ENCODE measurements around the gene OR5L2. TPM values are rescaled to one million over a fixed set of nuclear protein-coding genes. Genes with fewer than 3 reads are reported as not detected.

OR5L2 gene
- total RNA-seq, 1 experiment from 2014 or later: not detected

DNA sequence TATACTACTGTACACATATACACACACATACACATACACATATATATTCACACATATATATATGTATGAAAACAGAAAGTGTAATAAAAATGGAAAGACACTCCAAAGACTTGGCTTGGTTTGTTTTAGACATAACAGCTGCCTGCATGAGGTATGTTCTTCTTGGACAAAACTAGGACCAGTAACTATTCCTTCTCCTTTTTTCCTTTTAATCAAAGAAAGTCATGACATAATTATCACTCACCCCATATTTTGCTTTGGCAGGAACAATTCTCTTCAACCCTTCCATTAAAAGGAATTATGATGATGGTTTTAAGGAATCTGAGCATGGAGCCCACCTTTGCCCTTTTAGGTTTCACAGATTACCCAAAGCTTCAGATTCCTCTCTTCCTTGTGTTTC is 31.8 kb upstream of the OR5L2 start, which contains the start of gene OR5D14:
OR5D14 (plus strand) TSS at position 301 of the 400 bp plus-strand sequence; CDS start at position 301, 0 bp downstream.
- no TSS peak for BruUV-seq (replicated peaks)
- TF ChIP-seq ZNF274 (IDR thresholded peaks at IDR 0.05; ENCODE audit: low read depth, low read length) (no peak), TCF7L2 (IDR thresholded peaks at IDR 0.05; ENCODE audit: borderline replicate concordance, extremely low read depth, insufficient read depth, insufficient read length) (no peak)
- no peaks in the 10 kb centered on the region for H3K27me3 ChIP-seq (ENCODE audit: insufficient read depth, low read length)
- H3K9me3 ChIP-seq (ENCODE audit: control insufficient read depth in 1 of 2, insufficient read depth in 1 of 2, low read depth in 1 of 2, low read length in 2 of 2): peaks cover 8 to 12% of the 10 kb centered on the region in 2 experiments; a peak in 2 of 4 replicates
- H3K9me2 ChIP-seq (ENCODE audit: insufficient read depth): no peaks in the 10 kb centered on the region
- ATAC-seq (no peak), DNase-seq (ENCODE audit: low read depth, low spot score) (no peak)
- H3K79me2 ChIP-seq (ENCODE audit: insufficient read depth, low read length): no peaks in the 10 kb centered on the region
- no peaks in the 10 kb centered on the region for H3K36me3 ChIP-seq (ENCODE audit: control insufficient read depth in 1 of 2, insufficient read depth in 2 of 2, low read length in 2 of 2)
- H3K4me1 ChIP-seq (ENCODE audit: control insufficient read depth in 1 of 2, insufficient read depth in 2 of 2, low read length in 2 of 2): no peaks in the 10 kb centered on the region
- ChIA-PET RAD21 (ENCODE audit: low non-redundant PET in 1 of 2, low total read pairs in 2 of 2, uncharacterized antibody in 2 of 2, unreplicated experiment in 2 of 2) (no interaction called here), POLR2A (no interaction called here), CTCF (no interaction called here)
- H3K9ac ChIP-seq (ENCODE audit: low read length): no peak within 1 kb of the TSS
- no peaks in the 10 kb centered on the region for H4K20me1 ChIP-seq (ENCODE audit: insufficient read depth)
- H3K4me3 ChIP-seq (replicated peaks in 1 of 2; ENCODE audit: low read depth in 1 of 2, low read length in 2 of 2): no peak within 1 kb of the TSS
- H3K4me2 ChIP-seq (ENCODE audit: low read length): no peak within 1 kb of the TSS
- H3K27ac ChIP-seq (ENCODE audit: low read depth, low read length): no peak within 1 kb of the TSS
- H2AFZ ChIP-seq (ENCODE audit: low read depth, low read length, poor library complexity, severe bottlenecking): no peak within 1 kb of the TSS
- intact Hi-C loops (cut with micrococcal nuclease): no loop called here

DNA sequence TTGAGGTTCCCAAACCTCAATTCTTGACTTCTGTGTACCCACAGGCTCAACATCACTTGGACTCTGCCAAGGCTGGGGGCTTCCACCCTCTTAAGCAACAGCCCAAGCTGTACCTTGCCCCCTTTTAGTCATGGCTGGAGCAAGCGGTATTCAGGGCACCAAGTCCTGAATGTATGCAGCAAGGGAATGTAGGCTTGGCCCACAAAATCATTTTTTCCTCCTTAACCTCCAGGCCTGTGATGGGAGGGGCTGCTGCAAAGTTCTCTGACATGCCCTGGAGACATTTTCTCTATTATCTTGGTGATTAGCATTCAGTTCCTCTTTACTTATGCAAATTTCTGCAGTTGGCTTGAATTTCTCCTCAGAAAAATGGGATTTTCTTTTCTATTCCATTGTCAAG is 20.8 kb upstream of the OR5L2 start:
- RAD21 ChIA-PET (ENCODE audit: low non-redundant PET in 1 of 2, low total read pairs in 2 of 2, uncharacterized antibody in 2 of 2, unreplicated experiment in 2 of 2): no interaction called here
- CTCF ChIA-PET: no interaction called here
- intact Hi-C loops (cut with micrococcal nuclease): no loop called here
- no peaks in the 10 kb centered on the region; the same call in 1 of the 2 replicates for H4K20me1 ChIP-seq (ENCODE audit: insufficient read depth)
- ATAC-seq (no peak), DNase-seq (ENCODE audit: low read depth, low spot score) (no peak)
- peaks cover 14 to 23% of the 10 kb centered on the region in 2 experiments; a peak in 2 of 4 replicates for H3K9me3 ChIP-seq (ENCODE audit: control insufficient read depth in 1 of 2, insufficient read depth in 1 of 2, low read depth in 1 of 2, low read length in 2 of 2)
- no peaks in the 10 kb centered on the region for H3K36me3 ChIP-seq (ENCODE audit: control insufficient read depth in 1 of 2, insufficient read depth in 2 of 2, low read length in 2 of 2)
- H3K27me3 ChIP-seq (ENCODE audit: insufficient read depth, low read length): no peaks in the 10 kb centered on the region
- no peak overlapping the region for H3K9ac ChIP-seq (ENCODE audit: low read length)
- no peak overlapping the region for H3K4me3 ChIP-seq (replicated peaks in 1 of 2; ENCODE audit: low read depth in 1 of 2, low read length in 2 of 2)
- no peak overlapping the region for H3K27ac ChIP-seq (ENCODE audit: low read depth, low read length)
- H2AFZ ChIP-seq (ENCODE audit: low read depth, low read length, poor library complexity, severe bottlenecking): no peak overlapping the region
- no TSS peak for BruUV-seq (replicated peaks)
- no peaks in the 10 kb centered on the region for H3K79me2 ChIP-seq (ENCODE audit: insufficient read depth, low read length)
- no peaks in the 10 kb centered on the region for H3K4me1 ChIP-seq (ENCODE audit: control insufficient read depth in 1 of 2, insufficient read depth in 2 of 2, low read length in 2 of 2)
- H3K9me2 ChIP-seq (ENCODE audit: insufficient read depth): no peaks in the 10 kb centered on the region
- H3K4me2 ChIP-seq (ENCODE audit: low read length): no peak overlapping the region
- POLR2A ChIA-PET: no interaction called here
- no peak for TF ChIP-seq POLR2AphosphoS5 (IDR thresholded peaks at IDR 0.05; ENCODE audit: low read depth, low read length)
- TF ChIP-seq EZH2 (IDR thresholded peaks at IDR 0.05): no peak
- TF ChIP-seq ZFX (IDR thresholded peaks at IDR 0.05): no peak
- TF ChIP-seq SRF (IDR thresholded peaks at IDR 0.05; ENCODE audit: low read depth): no peak
- TF ChIP-seq ELF1 (IDR thresholded peaks at IDR 0.05; ENCODE audit: borderline replicate concordance, low read depth): no peak
- TF ChIP-seq YY1 (IDR thresholded peaks at IDR 0.05; ENCODE audit: extremely low read depth, insufficient replicate concordance, low read depth, low read length): no peak
- no peak for TF ChIP-seq SIN3A (IDR thresholded peaks at IDR 0.05; ENCODE audit: low read depth)
- no peak for TF ChIP-seq CBX3 (IDR thresholded peaks at IDR 0.05; ENCODE audit: low read depth)
- no peak for TF ChIP-seq JUND (IDR thresholded peaks at IDR 0.05)
- TF ChIP-seq ZNF274 (IDR thresholded peaks at IDR 0.05; ENCODE audit: low read depth, low read length): no peak
